Measurements from ENCODE around the gene SEPTIN12.
"Not testable (repeated sequence)": the region's sequence is repeated elsewhere in the genome, so short reads cannot be mapped to it uniquely, and the experiment has no call there.

SEPTIN12 gene

DNA sequence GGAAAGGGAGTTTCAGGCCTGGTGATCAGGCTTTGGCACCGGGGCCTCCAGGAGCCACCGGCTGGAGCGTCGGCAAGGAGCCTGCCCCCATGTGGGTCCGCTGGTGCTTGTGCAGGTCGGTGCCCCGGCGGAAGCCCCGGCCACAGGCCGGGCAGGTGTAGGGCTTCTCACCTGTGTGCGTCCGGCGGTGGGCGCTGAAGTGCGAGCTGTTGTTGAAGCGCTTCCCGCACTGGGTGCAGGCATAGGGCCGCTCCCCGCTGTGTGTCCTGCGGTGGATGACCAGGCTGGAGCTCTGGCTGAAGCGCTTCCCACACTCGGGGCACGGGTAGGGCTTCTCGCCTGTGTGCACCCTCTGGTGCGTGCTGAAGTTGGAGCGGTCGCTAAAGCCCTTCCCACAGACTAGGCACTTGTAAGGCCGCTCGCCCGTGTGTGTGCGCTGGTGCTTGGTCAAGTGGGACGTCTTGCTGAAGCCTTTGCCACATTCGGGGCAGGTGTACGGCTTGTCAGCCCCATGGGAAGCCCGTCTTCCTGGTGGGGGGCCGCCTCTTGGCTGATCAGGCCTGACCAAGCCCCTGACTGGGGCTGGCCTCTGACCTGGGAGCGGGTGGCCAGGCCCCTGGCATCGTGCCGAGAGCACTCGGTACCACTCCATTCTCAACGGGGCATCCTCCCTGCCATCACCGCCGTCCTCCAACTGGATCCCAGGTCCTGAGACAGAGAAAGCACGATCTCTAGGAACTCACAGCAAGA is 35.6 kb downstream of the SEPTIN12 start:
- no peak for DNase-seq (ENCODE audit: low read depth)

DNA sequence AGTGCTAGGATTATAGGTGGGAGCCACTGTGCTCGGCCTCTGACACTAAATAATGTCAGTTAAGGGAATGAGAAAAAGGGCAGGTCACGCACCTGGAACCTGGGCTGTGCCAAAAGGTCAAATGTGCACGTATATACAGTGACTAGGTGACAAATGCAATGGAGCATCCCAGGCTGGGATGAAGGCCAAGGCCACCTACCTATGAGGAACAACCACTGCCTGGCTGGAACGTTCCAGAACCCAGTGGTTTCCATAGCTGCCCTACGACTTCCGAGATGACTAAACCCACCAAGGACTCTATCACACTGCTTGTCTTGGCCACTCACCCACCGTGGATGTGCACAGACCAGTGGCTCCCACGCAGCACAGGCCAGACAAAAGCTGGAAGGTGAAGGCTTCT is 37.2 kb downstream of the SEPTIN12 start:
- no peak for DNase-seq (ENCODE audit: low read depth)

DNA sequence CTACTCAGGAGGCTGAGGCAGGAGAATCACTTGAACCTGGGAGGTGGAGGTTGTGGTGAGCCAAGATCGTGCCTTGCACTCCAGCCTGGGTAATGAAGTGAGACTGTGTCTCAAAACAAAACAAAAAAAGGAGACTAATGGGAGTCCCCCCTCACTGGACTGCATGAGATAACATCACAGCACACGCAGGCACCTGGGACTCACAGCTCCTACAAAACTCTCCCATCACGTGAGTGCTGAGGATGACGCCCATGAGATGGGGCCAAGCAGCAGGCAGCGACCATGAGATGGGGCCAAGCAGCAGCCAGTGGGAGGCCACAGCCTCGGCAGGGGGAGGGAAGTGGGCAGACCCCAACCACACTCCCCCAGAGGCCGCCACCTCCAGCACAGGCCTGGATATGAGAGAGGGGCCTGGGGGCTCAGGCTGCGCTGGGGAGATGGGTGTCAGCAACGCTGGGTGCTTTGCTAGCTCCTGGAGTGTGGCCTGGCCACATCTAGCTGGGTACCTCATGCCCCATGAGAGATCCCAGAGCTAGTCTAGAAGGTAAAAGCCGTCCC is 38.4 kb downstream of the SEPTIN12 start:
- no peak for DNase-seq (ENCODE audit: low read depth)

DNA sequence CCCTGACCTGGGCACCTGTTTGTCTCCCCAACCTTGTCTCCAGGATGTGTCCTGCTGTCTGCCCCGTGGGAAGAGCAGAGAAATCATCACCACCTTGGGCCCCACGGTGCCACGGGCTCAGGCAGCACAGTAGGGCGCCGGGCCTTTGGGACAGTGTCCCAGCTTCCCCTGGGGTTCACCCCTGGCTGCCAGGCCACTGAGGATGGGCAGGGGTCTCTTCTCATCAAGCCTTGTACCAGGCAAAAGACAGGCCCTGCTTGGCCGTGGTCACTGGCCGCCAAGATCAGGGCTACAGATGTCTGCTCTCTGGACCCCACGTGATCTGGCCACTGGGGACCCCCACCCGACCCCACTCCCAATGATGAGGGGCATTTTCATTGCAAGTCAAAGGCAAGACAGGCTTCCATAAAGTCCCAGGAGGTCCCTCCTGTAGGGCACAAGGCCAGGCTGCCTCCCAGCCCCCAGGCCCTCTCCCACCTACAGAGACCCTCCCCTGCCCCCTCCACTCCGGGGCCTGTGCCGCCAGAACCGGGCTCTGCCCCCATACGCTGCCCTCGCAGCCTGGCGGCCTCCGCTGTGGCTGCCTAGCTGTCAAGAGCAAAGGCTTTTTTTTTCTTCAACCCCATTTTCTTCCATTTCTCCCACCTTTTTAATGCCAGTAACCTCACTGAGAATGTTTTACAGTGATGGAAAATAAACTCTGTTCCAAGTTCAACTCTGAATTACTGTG is 39.3 kb downstream of the SEPTIN12 start:
- DNase-seq (ENCODE audit: low read depth) = no peak

DNA sequence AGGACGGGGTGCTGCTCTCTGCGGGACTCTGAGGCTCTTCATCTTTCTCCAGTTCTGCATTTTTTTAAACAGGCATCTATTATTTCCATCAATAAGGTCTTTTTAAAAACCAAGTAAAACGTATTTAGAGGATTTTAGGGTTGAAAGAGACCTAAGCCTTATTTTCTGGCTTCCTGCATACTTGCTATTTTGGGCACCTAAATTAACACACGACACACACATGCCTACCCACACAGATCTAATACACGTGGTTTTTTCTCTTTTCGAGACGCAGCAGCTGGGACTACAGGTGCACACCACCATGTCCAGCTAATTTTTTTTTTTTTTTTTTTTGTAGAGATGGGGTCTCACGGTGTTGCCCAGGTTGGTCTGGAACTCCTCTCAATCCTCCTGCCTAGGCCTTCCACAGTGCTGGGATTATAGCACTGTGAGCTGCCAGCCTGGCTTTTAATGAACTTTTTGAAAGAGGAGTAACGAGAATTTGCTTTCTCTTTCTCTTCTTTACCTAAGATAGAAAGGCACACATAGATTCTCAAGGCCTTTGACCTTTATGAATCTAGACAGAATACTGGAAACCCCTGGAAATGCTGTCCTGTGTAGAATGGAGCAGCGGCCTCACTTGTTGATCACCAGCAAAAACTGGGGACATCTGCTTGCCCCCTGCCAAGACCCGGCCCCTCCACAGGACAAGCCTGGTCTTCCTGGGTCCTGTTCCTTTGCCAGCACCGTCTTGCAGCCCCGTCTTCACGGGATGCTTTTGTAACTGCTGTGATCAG is 40.1 kb downstream of the SEPTIN12 start:
- DNase-seq (ENCODE audit: low read depth) = no peak

- DNase-seq (ENCODE audit: low read depth) = no peak
These were observed 41.1 kb downstream of the SEPTIN12 start for GRCh38 chr16:4746991-4747574.

GRCh38 chr16:4746215-4746614 is 41.9 kb downstream of the SEPTIN12 start:
- DNase-seq (ENCODE audit: low read depth) = no peak

GRCh38 chr16:4745274-4745569 is 42.9 kb downstream of the SEPTIN12 start:
- DNase-seq (ENCODE audit: low read depth) = no peak

DNA sequence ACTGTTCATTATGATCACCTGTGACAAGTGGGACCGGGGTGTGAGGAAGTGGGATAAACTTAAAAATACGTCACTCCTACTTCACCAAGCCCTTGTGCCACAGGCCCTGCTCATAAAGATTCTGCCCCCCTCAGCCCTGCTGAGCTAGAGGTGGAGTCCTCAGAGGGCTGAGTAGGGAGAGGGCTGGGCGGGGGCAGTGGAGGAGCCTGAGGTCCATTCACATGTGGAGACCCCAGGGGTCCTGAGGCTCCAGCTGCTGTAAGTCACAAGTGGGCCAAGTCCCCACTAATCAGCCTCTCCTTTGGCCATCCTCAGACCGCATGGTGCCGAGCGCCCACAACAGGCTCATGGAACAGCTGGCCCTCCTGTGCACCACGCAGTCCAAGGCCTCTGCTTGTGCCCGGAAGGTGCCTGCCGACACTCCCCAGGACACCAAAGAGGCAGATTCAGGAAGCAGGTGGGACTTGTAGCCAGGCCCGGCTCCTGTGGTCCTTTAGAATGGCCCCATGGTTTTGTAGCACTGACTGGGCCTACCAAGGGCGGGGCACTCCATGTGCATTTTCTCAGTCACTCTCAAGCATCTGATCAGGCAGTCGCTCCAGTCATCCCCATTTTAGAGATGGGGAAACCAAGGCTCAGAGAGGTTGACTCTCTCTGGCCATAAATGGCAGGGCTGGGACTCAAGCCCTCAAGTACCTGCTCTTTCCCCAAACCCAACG is 43.4 kb downstream of the SEPTIN12 start:
- no peak for DNase-seq (ENCODE audit: low read depth)

- no peak for DNase-seq (ENCODE audit: low read depth)
These were observed 44.8 kb downstream of the SEPTIN12 start for GRCh38 chr16:4743226-4743878.

GRCh38 chr16:4738370-4738769 is 49.8 kb downstream of the SEPTIN12 start:
- not testable (repeated sequence) for DNase-seq (ENCODE audit: low read depth)

DNA sequence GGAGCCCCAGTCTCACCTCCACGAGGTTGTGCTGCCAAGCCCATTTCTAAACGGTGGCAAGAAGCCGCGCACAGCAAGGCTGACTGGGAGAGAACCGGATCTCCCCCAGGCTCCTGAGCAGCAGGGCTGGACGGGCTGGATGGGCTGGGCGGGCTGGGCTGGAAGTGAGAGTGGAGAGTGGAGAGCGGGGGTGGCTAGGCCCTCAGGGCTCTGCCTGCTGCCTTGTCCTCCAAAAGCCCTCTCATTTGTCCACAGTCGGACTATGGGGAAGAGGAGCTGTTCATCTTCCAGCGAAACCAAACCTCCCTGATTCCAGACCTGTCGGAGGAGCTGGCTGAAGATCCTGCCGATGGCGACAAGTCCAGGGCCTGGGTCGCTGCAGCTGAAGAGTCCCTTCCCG is 50.6 kb downstream of the SEPTIN12 start:
- DNase-seq (ENCODE audit: low read depth) = no peak

- no peak for DNase-seq (ENCODE audit: low read depth)
These were observed 51.6 kb downstream of the SEPTIN12 start for GRCh38 chr16:4736546-4736945.

DNA sequence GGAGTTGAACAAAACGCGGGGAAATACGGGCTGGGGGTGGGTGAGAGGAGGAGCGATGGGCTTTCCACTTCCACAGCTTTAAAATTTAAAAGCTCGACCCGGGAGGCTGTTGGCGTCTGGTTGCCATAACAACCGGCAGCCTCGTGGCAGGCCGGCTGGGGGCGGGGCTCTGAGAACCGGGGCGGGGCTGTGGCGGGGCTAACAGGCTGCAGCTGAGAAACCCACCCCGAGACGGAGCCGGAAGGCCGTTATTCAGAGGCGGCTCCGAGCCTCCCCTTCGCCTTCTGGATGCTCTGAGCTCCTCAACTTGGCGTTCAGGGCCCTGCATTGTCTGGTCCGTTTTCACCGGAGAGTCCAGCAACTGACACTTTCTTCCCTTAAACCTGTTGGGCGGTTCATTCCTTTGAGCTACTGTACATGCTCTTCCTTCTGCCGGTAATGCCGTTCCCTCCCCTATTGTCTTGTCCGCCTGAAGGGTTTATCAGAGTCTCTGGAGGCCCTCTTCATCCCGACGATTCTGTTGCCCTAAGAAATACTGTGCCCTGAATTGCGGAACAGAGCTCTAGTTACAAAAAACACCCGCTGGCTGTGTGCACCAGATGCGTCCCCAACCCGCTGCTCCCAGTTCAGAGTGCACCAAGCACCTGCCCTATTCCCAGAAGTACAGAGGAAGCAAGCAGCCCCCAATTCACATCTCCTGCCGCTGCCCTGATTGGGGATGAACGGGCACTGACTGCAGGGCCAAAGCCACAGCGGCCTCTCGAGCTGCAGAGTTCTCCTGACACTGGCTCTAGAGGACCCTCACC is 53.2 kb downstream of the SEPTIN12 start:
- peak; percentile 51 for DNase-seq (ENCODE audit: low read depth)

DNA sequence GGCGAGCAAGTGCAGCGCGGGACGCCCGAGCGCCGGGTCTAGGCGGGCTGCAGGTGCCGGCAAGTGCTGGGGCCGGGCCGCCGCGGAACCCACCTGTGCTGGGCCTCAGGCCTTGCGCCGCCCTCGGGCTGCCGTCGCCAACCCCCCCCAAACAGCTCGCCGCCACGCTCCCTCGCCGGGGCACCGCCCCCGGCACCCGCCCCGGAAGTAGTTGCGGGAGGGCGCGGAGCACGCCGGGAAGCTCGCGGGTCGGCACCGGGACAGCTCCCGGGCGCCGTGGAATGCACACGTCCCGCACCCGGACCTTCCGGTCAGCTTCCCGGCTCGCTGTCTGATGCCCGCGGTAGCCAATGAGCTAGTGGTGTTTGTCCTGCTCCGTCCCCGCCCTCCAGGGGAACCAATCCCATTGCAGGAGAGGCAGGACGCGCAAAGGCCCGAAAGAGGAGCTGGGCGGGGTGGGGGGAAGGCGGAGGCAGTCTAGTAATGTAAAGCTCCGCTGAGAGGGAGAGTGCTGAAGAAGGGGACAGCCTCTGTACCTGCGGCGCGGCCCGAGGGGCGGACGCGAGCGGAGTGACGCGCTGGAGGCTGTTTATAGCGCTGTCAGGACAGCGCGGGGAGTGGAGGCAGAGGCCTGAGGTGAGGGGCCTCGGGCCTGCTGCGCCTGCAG is 53.9 kb downstream of the SEPTIN12 start, which contains the start of the genes ANKS3 and DNAAF8:
Gene ANKS3 (minus strand): TSS at position 209 of the 667 bp plus-strand sequence. CDS start 4,122 bp downstream, outside the sequence.
Gene DNAAF8 (plus strand): TSS at position 475 of the 667 bp plus-strand sequence. CDS start 1,978 bp downstream, outside the sequence.
- DNase-seq (ENCODE audit: low read depth) = peak; percentile 96

DNA sequence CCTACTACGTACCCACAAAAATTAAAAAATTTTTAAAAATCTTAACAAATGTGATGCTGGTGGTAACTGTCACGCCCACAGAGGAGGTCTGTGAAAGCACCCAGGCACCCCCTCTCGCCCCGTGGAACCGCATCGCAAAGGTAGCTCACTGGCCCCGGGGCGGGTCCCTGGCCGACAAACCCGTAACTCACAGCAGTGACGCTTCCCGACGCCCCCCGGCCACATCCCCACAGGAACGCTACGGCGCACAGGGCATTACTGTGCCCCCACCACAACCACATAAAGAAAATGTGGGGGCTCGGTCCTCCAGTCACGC is 54.4 kb downstream of the SEPTIN12 start:
- no peak for DNase-seq (ENCODE audit: low read depth)

- no peak for DNase-seq (ENCODE audit: low read depth)
These were observed 54.9 kb downstream of the SEPTIN12 start for GRCh38 chr16:4733211-4733742.

DNA sequence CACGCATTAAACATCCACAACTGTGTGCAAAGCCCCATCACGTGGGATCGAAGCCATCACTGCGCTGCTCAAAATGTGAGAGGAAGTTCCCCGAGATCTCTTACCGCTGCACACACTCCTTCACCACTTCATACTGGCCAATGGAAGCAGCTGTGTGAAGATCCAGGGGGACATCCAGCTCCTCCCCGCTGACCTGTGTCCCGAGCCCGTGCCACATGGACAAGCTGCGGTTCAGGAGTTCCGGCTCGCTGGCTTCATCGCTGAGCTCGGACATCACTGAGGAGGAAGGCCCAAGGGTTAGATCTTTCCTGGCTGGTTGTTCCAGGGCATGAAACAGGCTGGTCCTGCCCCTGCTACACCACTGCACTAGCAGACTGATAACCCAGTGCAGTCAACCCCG is 58.3 kb downstream of the SEPTIN12 start:
- no peak for DNase-seq (ENCODE audit: low read depth)

DNA sequence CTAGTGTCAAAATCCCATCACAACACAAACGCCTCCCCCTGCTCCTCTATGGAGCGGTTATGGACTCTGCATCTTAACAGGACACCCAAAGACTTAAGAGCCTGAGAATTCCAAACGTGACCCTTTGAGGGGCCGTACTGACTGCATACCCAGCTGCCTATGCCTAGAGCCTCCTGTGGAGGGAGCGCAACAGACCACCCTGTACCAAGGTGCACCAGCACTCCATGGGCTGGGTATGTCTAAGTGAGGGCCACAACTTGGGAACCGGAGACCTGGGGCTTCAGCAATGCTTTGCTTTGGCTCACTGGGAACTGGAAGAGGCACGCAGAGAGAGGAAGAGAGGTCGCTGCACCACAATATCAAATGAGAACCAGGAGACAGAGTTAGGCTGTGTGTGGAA is 59.5 kb downstream of the SEPTIN12 start:
- no peak for DNase-seq (ENCODE audit: low read depth)

Data from GM04504 (cell line).